Gastroesophageal sphincter (tissue), 3 donors: ENCODE results near the gene PRR15L.

Experiments used
- CTCF ChIP-seq, 4 experiments: fragments of 200-600 bp in 2 of 4; fragments of 450-650 bp in 2 of 4; sonication (generic) in 1 of 4; IDR thresholded peaks; one replicate each; pipeline ENCODE4 v1.5.1; 2017 to 2019; ENCODE audit warnings: antibody characterized with exemption in 4 of 4, mild to moderate bottlenecking in 2 of 4, moderate library complexity in 2 of 4
- EP300 ChIP-seq: sonication (generic); formaldehyde crosslinking; IDR thresholded peaks from one replicate; pipeline ENCODE4 v1.6.1; 2017; ENCODE audit warnings: antibody characterized with exemption, mild to moderate bottlenecking
- POLR2A ChIP-seq, 2 donors: fragments of 450-650 bp; IDR thresholded peaks; one replicate each; pipeline ENCODE4 v1.6.1; 2017; ENCODE audit warnings: antibody characterized with exemption in 2 of 2, mild to moderate bottlenecking in 2 of 2, moderate library complexity in 1 of 2

GRCh38 chr17:47989700-47990099 lies 32.0 kb upstream of the PRR15L start:
- TF ChIP-seq CTCF (IDR thresholded peaks at IDR 0.05) (no peak), POLR2A (IDR thresholded peaks at IDR 0.05) (no peak), EP300 (no peak)
